Measurements from ENCODE around the gene BMAL1.

DNA sequence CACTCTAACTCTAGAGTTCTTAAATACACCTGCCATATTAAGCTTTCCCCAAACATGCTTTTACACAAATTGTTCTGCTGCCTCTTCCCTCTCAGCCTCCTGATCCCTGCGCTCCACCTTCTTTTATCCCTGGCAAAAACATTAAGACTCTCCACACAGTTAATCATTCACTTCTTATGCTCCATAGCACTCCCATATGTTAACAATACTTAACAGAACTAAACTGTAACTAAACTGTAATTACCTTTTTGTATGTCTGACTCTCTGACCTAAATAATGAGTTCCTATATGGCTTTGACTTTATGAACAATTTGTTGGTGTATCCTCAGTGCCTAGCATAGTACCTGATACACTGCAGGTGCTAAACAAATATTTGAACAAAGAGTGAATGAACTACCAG is 113.6 kb downstream of the BMAL1 start:
- TF ChIP-seq, protein P1, sequence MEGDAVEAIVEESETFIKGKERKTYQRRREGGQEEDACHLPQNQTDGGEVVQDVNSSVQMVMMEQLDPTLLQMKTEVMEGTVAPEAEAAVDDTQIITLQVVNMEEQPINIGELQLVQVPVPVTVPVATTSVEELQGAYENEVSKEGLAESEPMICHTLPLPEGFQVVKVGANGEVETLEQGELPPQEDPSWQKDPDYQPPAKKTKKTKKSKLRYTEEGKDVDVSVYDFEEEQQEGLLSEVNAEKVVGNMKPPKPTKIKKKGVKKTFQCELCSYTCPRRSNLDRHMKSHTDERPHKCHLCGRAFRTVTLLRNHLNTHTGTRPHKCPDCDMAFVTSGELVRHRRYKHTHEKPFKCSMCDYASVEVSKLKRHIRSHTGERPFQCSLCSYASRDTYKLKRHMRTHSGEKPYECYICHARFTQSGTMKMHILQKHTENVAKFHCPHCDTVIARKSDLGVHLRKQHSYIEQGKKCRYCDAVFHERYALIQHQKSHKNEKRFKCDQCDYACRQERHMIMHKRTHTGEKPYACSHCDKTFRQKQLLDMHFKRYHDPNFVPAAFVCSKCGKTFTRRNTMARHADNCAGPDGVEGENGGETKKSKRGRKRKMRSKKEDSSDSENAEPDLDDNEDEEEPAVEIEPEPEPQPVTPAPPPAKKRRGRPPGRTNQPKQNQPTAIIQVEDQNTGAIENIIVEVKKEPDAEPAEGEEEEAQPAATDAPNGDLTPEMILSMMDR (IDR thresholded peaks at IDR 0.05; ENCODE audit: low read depth, low read length, poor library complexity, severe bottlenecking), result no peak
- no peak for TF ChIP-seq EZH2phosphoT487 (IDR thresholded peaks at IDR 0.05; ENCODE audit: borderline replicate concordance, low read length)
